Activated gamma-delta T cell treated with anti-CD3 and anti-CD28 coated beads, Interleukin-2, amount 50 U/mL, for 16 hours (primary cell): ENCODE measurements around the gene SLC28A1.
"Not testable (repeated sequence)": the region's sequence is repeated elsewhere in the genome, so short reads cannot be mapped to it uniquely, and the experiment has no call there.

ENCODE experiments used
- DNase-seq: peaks from one replicate; pipeline ENCODE4 v3.0.0-alpha.2; 2020; ENCODE audit warnings: low read depth

Gene SLC28A1

GRCh38 chr15:84910928-84911623 is 26.6 kb downstream of the SLC28A1 start:
- DNase-seq, result no peak

- DNase-seq, result no peak
These were observed 27.6 kb downstream of the SLC28A1 start for GRCh38 chr15:84911879-84912660.

- no peak for DNase-seq
These were observed 28.9 kb downstream of the SLC28A1 start for GRCh38 chr15:84913360-84913723.

- no peak for DNase-seq
These were observed 29.9 kb downstream of the SLC28A1 start for GRCh38 chr15:84914351-84914750.

- no peak for DNase-seq
These were observed 30.6 kb downstream of the SLC28A1 start for GRCh38 chr15:84914909-84915605.

GRCh38 chr15:84915606-84915958 is 31.1 kb downstream of the SLC28A1 start:
- no peak for DNase-seq

GRCh38 chr15:84917452-84917851 is 33.0 kb downstream of the SLC28A1 start:
- DNase-seq, result no peak

- DNase-seq, result no peak
These were observed 34.7 kb downstream of the SLC28A1 start for GRCh38 chr15:84919106-84919667.

GRCh38 chr15:84921121-84921520 is 36.7 kb downstream of the SLC28A1 start:
- no peak for DNase-seq

GRCh38 chr15:84922530-84922929 is 38.1 kb downstream of the SLC28A1 start:
- no peak for DNase-seq

GRCh38 chr15:84924077-84924731 is 39.7 kb downstream of the SLC28A1 start:
- DNase-seq, result no peak

GRCh38 chr15:84924821-84925569 is 40.5 kb downstream of the SLC28A1 start:
- DNase-seq, result not testable (repeated sequence)

- DNase-seq, result no peak
These were observed 41.4 kb downstream of the SLC28A1 start for GRCh38 chr15:84925906-84926305.

GRCh38 chr15:84926491-84927230 is 42.2 kb downstream of the SLC28A1 start:
- no peak for DNase-seq

- DNase-seq, result no peak
These were observed 44.3 kb downstream of the SLC28A1 start for GRCh38 chr15:84928843-84929168.

- no peak for DNase-seq
These were observed 45.5 kb downstream of the SLC28A1 start for GRCh38 chr15:84929795-84930603.

GRCh38 chr15:84934942-84935729 is 50.7 kb downstream of the SLC28A1 start:
- no peak for DNase-seq

- no peak for DNase-seq
These were observed 52.7 kb downstream of the SLC28A1 start for GRCh38 chr15:84937144-84937543.

- no peak for DNase-seq
These were observed 54.3 kb downstream of the SLC28A1 start for GRCh38 chr15:84938726-84939125.
